Esophagus squamous epithelium (tissue), 4 donors: ENCODE data around the gene POLR2H.

Experiments used
- POLR2A ChIP-seq, 4 donors: fragments of 450-650 bp; IDR thresholded peaks; one replicate each; pipeline ENCODE4 v1.6.1; 2017; ENCODE audit warnings: antibody characterized with exemption in 4 of 4, mild to moderate bottlenecking in 4 of 4, moderate library complexity in 3 of 4
- TF ChIP-seq, protein P1 (sequence below), 6 experiments: fragments of 450-650 bp in 4 of 6; fragments of 200-600 bp in 2 of 6; sonication (generic) in 2 of 6; IDR thresholded peaks; one replicate each; pipeline ENCODE4 v1.5.1; 2016 to 2019; ENCODE audit warnings: antibody characterized with exemption in 6 of 6, mild to moderate bottlenecking in 4 of 6, moderate library complexity in 4 of 6

- TF ChIP-seq POLR2A (IDR thresholded peaks at IDR 0.05) = no peak
- TF ChIP-seq, protein P1, sequence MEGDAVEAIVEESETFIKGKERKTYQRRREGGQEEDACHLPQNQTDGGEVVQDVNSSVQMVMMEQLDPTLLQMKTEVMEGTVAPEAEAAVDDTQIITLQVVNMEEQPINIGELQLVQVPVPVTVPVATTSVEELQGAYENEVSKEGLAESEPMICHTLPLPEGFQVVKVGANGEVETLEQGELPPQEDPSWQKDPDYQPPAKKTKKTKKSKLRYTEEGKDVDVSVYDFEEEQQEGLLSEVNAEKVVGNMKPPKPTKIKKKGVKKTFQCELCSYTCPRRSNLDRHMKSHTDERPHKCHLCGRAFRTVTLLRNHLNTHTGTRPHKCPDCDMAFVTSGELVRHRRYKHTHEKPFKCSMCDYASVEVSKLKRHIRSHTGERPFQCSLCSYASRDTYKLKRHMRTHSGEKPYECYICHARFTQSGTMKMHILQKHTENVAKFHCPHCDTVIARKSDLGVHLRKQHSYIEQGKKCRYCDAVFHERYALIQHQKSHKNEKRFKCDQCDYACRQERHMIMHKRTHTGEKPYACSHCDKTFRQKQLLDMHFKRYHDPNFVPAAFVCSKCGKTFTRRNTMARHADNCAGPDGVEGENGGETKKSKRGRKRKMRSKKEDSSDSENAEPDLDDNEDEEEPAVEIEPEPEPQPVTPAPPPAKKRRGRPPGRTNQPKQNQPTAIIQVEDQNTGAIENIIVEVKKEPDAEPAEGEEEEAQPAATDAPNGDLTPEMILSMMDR (IDR thresholded peaks at IDR 0.05) = no peak
Measured at GRCh38 chr3:184399410-184399809, 37.9 kb downstream of the POLR2H start.
